GM23338 (cell line): ENCODE data around the gene NDRG3. TPM values are rescaled to one million over a fixed set of nuclear protein-coding genes. Genes with fewer than 3 reads are reported as not detected.

Experiments
- ATAC-seq: fragments of 200-7000 bp; cut with Tn5 transposase; 3 replicates; pipeline ENCODE4 v1.9.1; 2020
- DNase-seq: peaks from one replicate; pipeline ENCODE4 v3.0.0-alpha.2; 2015; ENCODE audit warnings: low spot score
- H2AFZ ChIP-seq: fragments of 200-600 bp; sonication (generic); 2 replicates; pipeline ENCODE4 v1.8.0; 2016; ENCODE audit warnings: antibody characterized with exemption, mild to moderate bottlenecking, moderate library complexity
- H3F3A ChIP-seq: fragments of 200-600 bp; sonication (generic); replicated peaks from 2 replicates; pipeline ENCODE4 v1.8.0; 2017; ENCODE audit warnings: antibody characterized with exemption, mixed run types, low read depth
- H3K27ac ChIP-seq: fragments of 200-600 bp; sonication (generic); 2 replicates; pipeline ENCODE4 v1.6.1; 2016; ENCODE audit warnings: low read depth
- H3K27me3 ChIP-seq: fragments of 200-600 bp; sonication (generic); 2 replicates; pipeline ENCODE4 v1.8.0; 2016; ENCODE audit warnings: mild to moderate bottlenecking, mixed run types, moderate library complexity; ENCODE audit not compliant: insufficient read depth
- H3K36me3 ChIP-seq: fragments of 200-600 bp; sonication (generic); 2 replicates; pipeline ENCODE4 v1.8.0; 2016; ENCODE audit warnings: mild to moderate bottlenecking; ENCODE audit not compliant: insufficient read depth
- H3K4me1 ChIP-seq: fragments of 200-600 bp; sonication (generic); 2 replicates; pipeline ENCODE4 v1.8.0; 2016; ENCODE audit warnings: mild to moderate bottlenecking, moderate library complexity; ENCODE audit not compliant: insufficient read depth
- H3K4me2 ChIP-seq: fragments of 200-600 bp; sonication (generic); 2 replicates; pipeline ENCODE4 v1.7.1; 2017; ENCODE audit warnings: mixed run types
- H3K4me3 ChIP-seq: fragments of 200-600 bp; sonication (generic); 2 replicates; pipeline ENCODE4 v1.6.1; 2016; ENCODE audit warnings: mixed run types
- H3K79me2 ChIP-seq: fragments of 200-600 bp; sonication (generic); replicated peaks from 2 replicates; pipeline ENCODE4 v1.8.0; 2017; ENCODE audit warnings: mild to moderate bottlenecking; ENCODE audit not compliant: insufficient read depth
- H3K9me2 ChIP-seq: fragments of 200-600 bp; sonication (generic); 2 replicates; pipeline ENCODE4 v1.8.0; 2017; ENCODE audit not compliant: insufficient read depth
- H4K20me1 ChIP-seq: fragments of 200-600 bp; sonication (generic); replicated peaks from 2 replicates; pipeline ENCODE4 v1.8.0; 2017; ENCODE audit warnings: mild to moderate bottlenecking; ENCODE audit not compliant: insufficient read depth
- H3K27ac Mint-ChIP-seq: 2 replicates; pipeline ENCODE4 v1.8.0; 2020; ENCODE audit warnings: inconsistent platforms, mild to moderate bottlenecking, moderate library complexity, mixed read lengths
- H3K27me3 Mint-ChIP-seq: 3 replicates; pipeline ENCODE4 v1.8.0; 2022; ENCODE audit warnings: low read depth, mild to moderate bottlenecking, moderate library complexity, mixed read lengths, inconsistent platforms; ENCODE audit not compliant: insufficient read depth, poor library complexity
- H3K36me3 Mint-ChIP-seq: 3 replicates; pipeline ENCODE4 v1.8.0; 2021; ENCODE audit warnings: low read depth, mild to moderate bottlenecking, inconsistent platforms, moderate library complexity, mixed read lengths
- H3K4me1 Mint-ChIP-seq: 3 replicates; pipeline ENCODE4 v1.8.0; 2020; ENCODE audit warnings: mild to moderate bottlenecking, inconsistent platforms, mixed read lengths
- H3K4me3 Mint-ChIP-seq: 3 replicates; pipeline ENCODE4 v1.8.0; 2021; ENCODE audit warnings: moderate library complexity, mild to moderate bottlenecking, inconsistent platforms, mixed read lengths
- H3K9me3 Mint-ChIP-seq: 3 replicates; pipeline ENCODE4 v1.8.0; 2020; ENCODE audit warnings: moderate library complexity, mild to moderate bottlenecking, inconsistent platforms, mixed read lengths
- CREB1 ChIP-seq: fragments of 250-450 bp; sonication (Bioruptor Pico); IDR thresholded peaks from 2 replicates; pipeline ENCODE4 v1.5.0; 2020; ENCODE audit warnings: low read depth, mild to moderate bottlenecking, moderate library complexity
- CTCF ChIP-seq, 2 experiments: fragments of 200-600 bp in 1 of 2; sonication (generic) in 1 of 2; conservative IDR thresholded peaks; 2 replicates each; pipeline versions ENCODE4 v1.5.1 to v1.6.1; 2016 to 2017; ENCODE audit warnings: antibody characterized with exemption in 2 of 2, low read depth in 2 of 2, mild to moderate bottlenecking in 2 of 2, moderate library complexity in 1 of 2
- EZH2 ChIP-seq: fragments of 200-600 bp; sonication (generic); IDR thresholded peaks from one replicate; pipeline ENCODE4 v1.8.0; 2017; ENCODE audit warnings: antibody characterized with exemption, mild to moderate bottlenecking, low read depth; ENCODE audit not compliant: unreplicated experiment
- EZH2phosphoT487 ChIP-seq: fragments of 200-600 bp; sonication (generic); IDR thresholded peaks from one replicate; pipeline ENCODE4 v1.8.1; 2018; ENCODE audit warnings: antibody characterized with exemption; ENCODE audit not compliant: unreplicated experiment
- JUNB ChIP-seq: IDR thresholded peaks from one replicate; pipeline ENCODE4 v1.6.1; 2016; ENCODE audit warnings: antibody characterized with exemption; ENCODE audit not compliant: unreplicated experiment
- NANOG ChIP-seq: IDR thresholded peaks from 2 replicates; pipeline ENCODE4 v1.6.1; 2016; ENCODE audit warnings: antibody characterized with exemption, borderline replicate concordance
- POLR2AphosphoS5 ChIP-seq: IDR thresholded peaks from 2 replicates; pipeline ENCODE4 v1.6.1; 2016; ENCODE audit warnings: antibody characterized with exemption, low read depth
- STAT1 ChIP-seq: IDR thresholded peaks from one replicate; pipeline ENCODE4 v1.6.1; 2016; ENCODE audit warnings: antibody characterized with exemption; ENCODE audit not compliant: unreplicated experiment
- ZNF114 ChIP-seq: fragments of 250-450 bp; sonication (Bioruptor Pico); IDR thresholded peaks from 2 replicates; pipeline ENCODE4 v1.5.0; 2020; ENCODE audit warnings: mild to moderate bottlenecking, moderate library complexity
- ZNF331 ChIP-seq: fragments of 250-450 bp; sonication (Bioruptor Pico); IDR thresholded peaks from 2 replicates; pipeline ENCODE4 v1.5.0; 2020; ENCODE audit warnings: low read depth, mild to moderate bottlenecking, moderate library complexity
- polyA plus RNA-seq: library from polyadenylated mRNA; unstranded; fragments of >200 nt; fragmentation: Nextera tagmentation; extraction: Ambion mirVana; gene quantifications from 2 replicates; pipeline ENCODE4 v1.2.1, GENCODE V29; 2016
- total RNA-seq: library from RNA; depleted of rRNA; stranded (reverse); fragments of >200 nt; shearing (Covaris generic); gene quantifications from 2 replicates; pipeline ENCODE4 v1.2.3, GENCODE V29; 2014
- TF ChIP-seq, protein P1 (sequence below): fragments of 250-450 bp; sonication (Bioruptor Pico); IDR thresholded peaks from 2 replicates; pipeline ENCODE4 v1.5.0; 2020; ENCODE audit warnings: mild to moderate bottlenecking, moderate library complexity
- TF ChIP-seq, protein P2 (sequence below): IDR thresholded peaks from 2 replicates; pipeline ENCODE4 v1.6.1; 2016; ENCODE audit warnings: antibody characterized with exemption
- TF ChIP-seq, protein P3 (sequence below): IDR thresholded peaks from one replicate; pipeline ENCODE4 v1.6.1; 2018; ENCODE audit warnings: antibody characterized with exemption; ENCODE audit not compliant: unreplicated experiment

Gene NDRG3
- total and polyA plus RNA-seq, 2 experiments from 2014 or later, result 18.6 to 24.0 TPM

DNA sequence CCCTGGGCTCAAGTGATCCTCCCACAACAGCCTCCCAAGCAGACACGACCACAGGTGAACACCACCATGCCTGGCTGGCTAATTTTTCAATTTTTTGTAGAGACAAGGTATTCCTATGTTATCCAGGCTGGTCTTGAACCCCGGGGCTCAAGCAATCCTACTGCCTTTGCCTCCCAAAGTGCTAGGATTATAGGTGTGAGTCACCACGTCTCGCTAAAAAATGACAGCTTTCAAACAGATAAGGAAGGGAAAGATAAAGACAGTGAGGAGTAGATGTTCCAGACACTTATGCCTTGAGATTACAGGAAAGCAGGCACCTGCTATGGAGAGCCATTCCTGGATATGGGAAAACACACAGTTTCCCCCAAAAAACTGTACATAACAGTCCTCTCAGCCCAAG, 58.9 kb downstream of the NDRG3 start:
- no peaks in the 10 kb centered on the region for H3K36me3 ChIP-seq
- DNase-seq (no peak), ATAC-seq (no peak)

More for the DNA sequence above, 58.9 kb downstream of the NDRG3 start:
- Mint-ChIP-seq H3K36me3 (peaks cover 4% of the 10 kb centered on the region; the same call in 2 of the 3 replicates), H3K27ac (no peak overlapping the region; the same call in 1 of the 2 replicates), H3K4me1 (no peaks in the 10 kb centered on the region), H3K27me3 (peaks cover 1% of the 10 kb centered on the region), H3K4me3 (no peak overlapping the region), H3K9me3 (no peaks in the 10 kb centered on the region)
- Histone ChIP-seq H3K27ac (no peak overlapping the region), H3K9me2 (no peaks in the 10 kb centered on the region), H3K79me2 (no peaks in the 10 kb centered on the region), H4K20me1 (peaks cover 6% of the 10 kb centered on the region; the same call in 1 of the 2 replicates), H3K4me2 (no peak overlapping the region), H3F3A (no peaks in the 10 kb centered on the region), H3K4me1 (no peaks in the 10 kb centered on the region), H3K4me3 (no peak overlapping the region), H2AFZ (no peak overlapping the region), H3K27me3 (no peaks in the 10 kb centered on the region)
- no peak for TF ChIP-seq ZNF331 (CRISPR knock-in tag)
- TF ChIP-seq, protein P1, sequence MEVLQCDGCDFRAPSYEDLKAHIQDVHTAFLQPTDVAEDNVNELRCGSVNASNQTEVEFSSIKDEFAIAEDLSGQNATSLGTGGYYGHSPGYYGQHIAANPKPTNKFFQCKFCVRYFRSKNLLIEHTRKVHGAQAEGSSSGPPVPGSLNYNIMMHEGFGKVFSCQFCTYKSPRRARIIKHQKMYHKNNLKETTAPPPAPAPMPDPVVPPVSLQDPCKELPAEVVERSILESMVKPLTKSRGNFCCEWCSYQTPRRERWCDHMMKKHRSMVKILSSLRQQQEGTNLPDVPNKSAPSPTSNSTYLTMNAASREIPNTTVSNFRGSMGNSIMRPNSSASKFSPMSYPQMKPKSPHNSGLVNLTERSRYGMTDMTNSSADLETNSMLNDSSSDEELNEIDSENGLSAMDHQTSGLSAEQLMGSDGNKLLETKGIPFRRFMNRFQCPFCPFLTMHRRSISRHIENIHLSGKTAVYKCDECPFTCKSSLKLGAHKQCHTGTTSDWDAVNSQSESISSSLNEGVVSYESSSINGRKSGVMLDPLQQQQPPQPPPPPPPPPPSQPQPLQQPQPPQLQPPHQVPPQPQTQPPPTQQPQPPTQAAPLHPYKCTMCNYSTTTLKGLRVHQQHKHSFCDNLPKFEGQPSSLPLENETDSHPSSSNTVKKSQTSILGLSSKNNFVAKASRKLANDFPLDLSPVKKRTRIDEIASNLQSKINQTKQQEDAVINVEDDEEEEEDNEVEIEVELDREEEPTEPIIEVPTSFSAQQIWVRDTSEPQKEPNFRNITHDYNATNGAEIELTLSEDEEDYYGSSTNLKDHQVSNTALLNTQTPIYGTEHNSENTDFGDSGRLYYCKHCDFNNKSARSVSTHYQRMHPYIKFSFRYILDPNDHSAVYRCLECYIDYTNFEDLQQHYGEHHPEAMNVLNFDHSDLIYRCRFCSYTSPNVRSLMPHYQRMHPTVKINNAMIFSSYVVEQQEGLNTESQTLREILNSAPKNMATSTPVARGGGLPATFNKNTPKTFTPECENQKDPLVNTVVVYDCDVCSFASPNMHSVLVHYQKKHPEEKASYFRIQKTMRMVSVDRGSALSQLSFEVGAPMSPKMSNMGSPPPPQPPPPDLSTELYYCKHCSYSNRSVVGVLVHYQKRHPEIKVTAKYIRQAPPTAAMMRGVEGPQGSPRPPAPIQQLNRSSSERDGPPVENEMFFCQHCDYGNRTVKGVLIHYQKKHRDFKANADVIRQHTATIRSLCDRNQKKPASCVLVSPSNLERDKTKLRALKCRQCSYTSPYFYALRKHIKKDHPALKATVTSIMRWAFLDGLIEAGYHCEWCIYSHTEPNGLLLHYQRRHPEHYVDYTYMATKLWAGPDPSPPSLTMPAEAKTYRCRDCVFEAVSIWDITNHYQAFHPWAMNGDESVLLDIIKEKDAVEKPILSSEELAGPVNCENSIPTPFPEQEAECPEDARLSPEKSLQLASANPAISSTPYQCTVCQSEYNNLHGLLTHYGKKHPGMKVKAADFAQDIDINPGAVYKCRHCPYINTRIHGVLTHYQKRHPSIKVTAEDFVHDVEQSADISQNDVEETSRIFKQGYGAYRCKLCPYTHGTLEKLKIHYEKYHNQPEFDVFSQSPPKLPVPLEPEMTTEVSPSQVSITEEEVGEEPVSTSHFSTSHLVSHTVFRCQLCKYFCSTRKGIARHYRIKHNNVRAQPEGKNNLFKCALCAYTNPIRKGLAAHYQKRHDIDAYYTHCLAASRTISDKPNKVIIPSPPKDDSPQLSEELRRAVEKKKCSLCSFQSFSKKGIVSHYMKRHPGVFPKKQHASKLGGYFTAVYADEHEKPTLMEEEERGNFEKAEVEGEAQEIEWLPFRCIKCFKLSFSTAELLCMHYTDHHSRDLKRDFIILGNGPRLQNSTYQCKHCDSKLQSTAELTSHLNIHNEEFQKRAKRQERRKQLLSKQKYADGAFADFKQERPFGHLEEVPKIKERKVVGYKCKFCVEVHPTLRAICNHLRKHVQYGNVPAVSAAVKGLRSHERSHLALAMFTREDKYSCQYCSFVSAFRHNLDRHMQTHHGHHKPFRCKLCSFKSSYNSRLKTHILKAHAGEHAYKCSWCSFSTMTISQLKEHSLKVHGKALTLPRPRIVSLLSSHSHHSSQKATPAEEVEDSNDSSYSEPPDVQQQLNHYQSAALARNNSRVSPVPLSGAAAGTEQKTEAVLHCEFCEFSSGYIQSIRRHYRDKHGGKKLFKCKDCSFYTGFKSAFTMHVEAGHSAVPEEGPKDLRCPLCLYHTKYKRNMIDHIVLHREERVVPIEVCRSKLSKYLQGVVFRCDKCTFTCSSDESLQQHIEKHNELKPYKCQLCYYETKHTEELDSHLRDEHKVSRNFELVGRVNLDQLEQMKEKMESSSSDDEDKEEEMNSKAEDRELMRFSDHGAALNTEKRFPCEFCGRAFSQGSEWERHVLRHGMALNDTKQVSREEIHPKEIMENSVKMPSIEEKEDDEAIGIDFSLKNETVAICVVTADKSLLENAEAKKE (CRISPR knock-in tag), result no peak
- no peak for TF ChIP-seq EZH2
- no peak for TF ChIP-seq STAT1
- no peak for TF ChIP-seq ZNF114 (CRISPR knock-in tag)
- TF ChIP-seq CREB1 (CRISPR knock-in tag), result no peak
- TF ChIP-seq POLR2AphosphoS5, result no peak
- no peak for TF ChIP-seq EZH2phosphoT487
- TF ChIP-seq CTCF (conservative IDR thresholded peaks at IDR 0.05; ENCODE audit: low read depth in 2 of 2), result no peak
- TF ChIP-seq, protein P2, sequence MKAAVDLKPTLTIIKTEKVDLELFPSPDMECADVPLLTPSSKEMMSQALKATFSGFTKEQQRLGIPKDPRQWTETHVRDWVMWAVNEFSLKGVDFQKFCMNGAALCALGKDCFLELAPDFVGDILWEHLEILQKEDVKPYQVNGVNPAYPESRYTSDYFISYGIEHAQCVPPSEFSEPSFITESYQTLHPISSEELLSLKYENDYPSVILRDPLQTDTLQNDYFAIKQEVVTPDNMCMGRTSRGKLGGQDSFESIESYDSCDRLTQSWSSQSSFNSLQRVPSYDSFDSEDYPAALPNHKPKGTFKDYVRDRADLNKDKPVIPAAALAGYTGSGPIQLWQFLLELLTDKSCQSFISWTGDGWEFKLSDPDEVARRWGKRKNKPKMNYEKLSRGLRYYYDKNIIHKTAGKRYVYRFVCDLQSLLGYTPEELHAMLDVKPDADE, result no peak
- TF ChIP-seq NANOG, result no peak
- TF ChIP-seq, protein P3, sequence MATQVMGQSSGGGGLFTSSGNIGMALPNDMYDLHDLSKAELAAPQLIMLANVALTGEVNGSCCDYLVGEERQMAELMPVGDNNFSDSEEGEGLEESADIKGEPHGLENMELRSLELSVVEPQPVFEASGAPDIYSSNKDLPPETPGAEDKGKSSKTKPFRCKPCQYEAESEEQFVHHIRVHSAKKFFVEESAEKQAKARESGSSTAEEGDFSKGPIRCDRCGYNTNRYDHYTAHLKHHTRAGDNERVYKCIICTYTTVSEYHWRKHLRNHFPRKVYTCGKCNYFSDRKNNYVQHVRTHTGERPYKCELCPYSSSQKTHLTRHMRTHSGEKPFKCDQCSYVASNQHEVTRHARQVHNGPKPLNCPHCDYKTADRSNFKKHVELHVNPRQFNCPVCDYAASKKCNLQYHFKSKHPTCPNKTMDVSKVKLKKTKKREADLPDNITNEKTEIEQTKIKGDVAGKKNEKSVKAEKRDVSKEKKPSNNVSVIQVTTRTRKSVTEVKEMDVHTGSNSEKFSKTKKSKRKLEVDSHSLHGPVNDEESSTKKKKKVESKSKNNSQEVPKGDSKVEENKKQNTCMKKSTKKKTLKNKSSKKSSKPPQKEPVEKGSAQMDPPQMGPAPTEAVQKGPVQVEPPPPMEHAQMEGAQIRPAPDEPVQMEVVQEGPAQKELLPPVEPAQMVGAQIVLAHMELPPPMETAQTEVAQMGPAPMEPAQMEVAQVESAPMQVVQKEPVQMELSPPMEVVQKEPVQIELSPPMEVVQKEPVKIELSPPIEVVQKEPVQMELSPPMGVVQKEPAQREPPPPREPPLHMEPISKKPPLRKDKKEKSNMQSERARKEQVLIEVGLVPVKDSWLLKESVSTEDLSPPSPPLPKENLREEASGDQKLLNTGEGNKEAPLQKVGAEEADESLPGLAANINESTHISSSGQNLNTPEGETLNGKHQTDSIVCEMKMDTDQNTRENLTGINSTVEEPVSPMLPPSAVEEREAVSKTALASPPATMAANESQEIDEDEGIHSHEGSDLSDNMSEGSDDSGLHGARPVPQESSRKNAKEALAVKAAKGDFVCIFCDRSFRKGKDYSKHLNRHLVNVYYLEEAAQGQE, result no peak
- no peak for TF ChIP-seq JUNB
